ENCODE results near the gene RALY.

RALY gene

GRCh38 chr20:33985280-33985679 lies 8.4 kb upstream of the RALY start:
- H3K4me3 ChIP-seq, result no peak overlapping the region
- TF ChIP-seq, protein P1, sequence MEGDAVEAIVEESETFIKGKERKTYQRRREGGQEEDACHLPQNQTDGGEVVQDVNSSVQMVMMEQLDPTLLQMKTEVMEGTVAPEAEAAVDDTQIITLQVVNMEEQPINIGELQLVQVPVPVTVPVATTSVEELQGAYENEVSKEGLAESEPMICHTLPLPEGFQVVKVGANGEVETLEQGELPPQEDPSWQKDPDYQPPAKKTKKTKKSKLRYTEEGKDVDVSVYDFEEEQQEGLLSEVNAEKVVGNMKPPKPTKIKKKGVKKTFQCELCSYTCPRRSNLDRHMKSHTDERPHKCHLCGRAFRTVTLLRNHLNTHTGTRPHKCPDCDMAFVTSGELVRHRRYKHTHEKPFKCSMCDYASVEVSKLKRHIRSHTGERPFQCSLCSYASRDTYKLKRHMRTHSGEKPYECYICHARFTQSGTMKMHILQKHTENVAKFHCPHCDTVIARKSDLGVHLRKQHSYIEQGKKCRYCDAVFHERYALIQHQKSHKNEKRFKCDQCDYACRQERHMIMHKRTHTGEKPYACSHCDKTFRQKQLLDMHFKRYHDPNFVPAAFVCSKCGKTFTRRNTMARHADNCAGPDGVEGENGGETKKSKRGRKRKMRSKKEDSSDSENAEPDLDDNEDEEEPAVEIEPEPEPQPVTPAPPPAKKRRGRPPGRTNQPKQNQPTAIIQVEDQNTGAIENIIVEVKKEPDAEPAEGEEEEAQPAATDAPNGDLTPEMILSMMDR (IDR thresholded peaks at IDR 0.05), result no peak
- no peak for DNase-seq (ENCODE audit: low spot score)
- no peak overlapping the region for H3K27ac ChIP-seq

GRCh38 chr20:33985830-33986229 lies 7.9 kb upstream of the RALY start:
- no peak for DNase-seq (ENCODE audit: low spot score)
- no peak overlapping the region for H3K4me3 ChIP-seq
- H3K27ac ChIP-seq, result no peak overlapping the region
- TF ChIP-seq, protein P1 (IDR thresholded peaks at IDR 0.05), result no peak

- no peak overlapping the region for H3K27ac ChIP-seq
- H3K4me3 ChIP-seq, result no peak overlapping the region
- TF ChIP-seq, protein P1 (IDR thresholded peaks at IDR 0.05), result no peak
- DNase-seq (ENCODE audit: low spot score), result no peak
Observed at GRCh38 chr20:33986560-33987216, 7.0 kb upstream of the RALY start.

- Histone ChIP-seq H3K4me3 (no peak overlapping the region), H3K27ac (no peak overlapping the region)
- DNase-seq (ENCODE audit: low spot score), result no peak
- TF ChIP-seq, protein P1 (IDR thresholded peaks at IDR 0.05), result no peak
Observed at GRCh38 chr20:33990075-33990474, 3.6 kb upstream of the RALY start.

DNA sequence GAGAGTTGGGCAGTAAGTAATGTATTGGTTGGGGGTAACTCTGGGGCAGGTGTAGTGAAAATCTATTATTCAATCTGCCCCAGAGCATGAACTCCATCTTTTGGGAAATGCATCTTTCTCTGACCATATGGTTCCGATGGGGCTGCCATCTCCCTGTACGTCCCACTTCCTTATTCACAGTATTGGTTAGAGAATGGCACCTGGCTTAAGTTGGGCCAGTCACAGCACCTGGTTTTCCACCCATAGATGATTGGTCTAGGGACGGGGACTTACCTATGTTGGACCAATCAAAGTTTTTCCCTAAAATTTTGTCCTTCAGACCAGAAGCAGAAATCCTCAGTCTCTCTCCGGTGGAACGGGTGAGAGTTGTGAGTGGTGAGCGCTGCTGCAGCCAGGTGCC lies 2.2 kb upstream of the RALY start:
- H3K4me3 ChIP-seq, result no peak overlapping the region
- TF ChIP-seq, protein P1 (IDR thresholded peaks at IDR 0.05), result no peak
- no peak for DNase-seq (ENCODE audit: low spot score)

DNA sequence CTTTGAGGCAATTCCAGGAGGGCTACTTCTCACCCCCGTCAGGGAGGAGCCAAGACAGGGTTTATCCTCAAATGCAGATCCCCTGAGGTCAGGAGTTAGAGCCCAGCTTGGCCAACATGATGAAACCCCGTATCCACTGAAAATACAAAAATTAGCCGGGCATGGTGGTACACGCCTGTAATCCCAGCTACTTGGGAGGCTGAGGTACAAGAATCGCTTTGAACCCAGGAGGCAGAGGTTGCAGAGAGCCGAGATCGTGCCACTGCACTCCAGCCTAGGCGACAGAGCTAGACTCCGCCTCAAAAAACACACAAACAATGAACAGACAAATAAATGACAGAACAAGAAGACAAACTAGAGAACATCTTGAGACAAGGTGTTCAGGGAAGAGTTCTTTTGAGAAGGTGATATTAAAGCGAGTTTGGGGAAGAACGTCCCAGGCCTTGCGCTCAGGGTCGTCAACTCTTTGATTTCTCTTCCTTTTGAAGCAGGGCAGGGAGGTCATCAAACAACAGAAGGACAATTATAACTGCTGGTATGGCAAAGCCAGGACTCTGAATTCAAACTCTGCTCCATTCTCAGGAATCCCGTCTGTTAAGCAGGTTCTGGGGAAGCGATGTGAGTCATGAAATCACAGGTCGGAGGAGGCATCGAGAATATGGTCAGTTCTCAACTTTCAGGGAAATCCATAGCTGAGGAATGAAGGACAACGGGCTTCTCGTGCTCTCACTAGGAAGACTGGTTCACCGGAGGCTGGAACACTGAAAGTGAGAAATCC lies 1.4 kb upstream of the RALY start:
- H3K27ac ChIP-seq, result peak overlapping the region; percentile 95 to 97
- H3K4me3 ChIP-seq, result peak overlapping the region; percentile 92
- TF ChIP-seq, protein P1 (IDR thresholded peaks at IDR 0.05), result no peak
- DNase-seq (ENCODE audit: low spot score), result no peak

More for the DNA sequence above, 2.2 kb upstream of the RALY start:
- no peak overlapping the region for H3K27ac ChIP-seq

Data from coronary artery (tissue), 2 donors.